ENCODE data around the gene DCHS2. TPM values are rescaled to one million over a fixed set of nuclear protein-coding genes. Genes with fewer than 3 reads are reported as not detected.

DCHS2 gene
- total RNA-seq, 1 donor from 2014 or later = 0.13 TPM

DNA sequence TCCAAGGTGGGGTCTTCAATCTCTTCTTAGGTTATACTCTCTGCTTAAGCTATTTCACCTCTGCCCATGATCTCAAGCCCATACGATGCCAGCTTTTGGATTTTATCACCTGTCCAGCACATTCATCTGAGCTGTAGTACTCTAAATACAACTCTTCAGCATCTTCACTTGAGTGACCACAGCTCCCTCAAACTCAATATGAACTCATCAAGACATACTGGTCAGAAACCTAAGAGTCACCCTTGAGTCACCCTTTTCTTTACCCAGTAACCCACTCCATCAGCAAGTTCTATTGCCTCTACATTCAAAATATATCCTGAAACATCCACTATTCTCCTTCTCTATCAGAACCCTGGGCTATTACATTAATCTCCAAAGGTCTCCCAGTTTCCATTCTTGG lies 69.4 kb downstream of the DCHS2 start:
- H3K27ac Mint-ChIP-seq (ENCODE audit: unreplicated experiment) = no peak overlapping the region
- no peaks in the 10 kb centered on the region for H3K36me3 Mint-ChIP-seq (ENCODE audit: unreplicated experiment)
- H3K9me3 Mint-ChIP-seq (ENCODE audit: unreplicated experiment) = no peaks in the 10 kb centered on the region
- peaks cover 37% of the 10 kb centered on the region for H3K27me3 Mint-ChIP-seq (ENCODE audit: unreplicated experiment)
- peaks cover 3% of the 10 kb centered on the region for H3K4me1 Mint-ChIP-seq (ENCODE audit: unreplicated experiment)
- no peak for DNase-seq (ENCODE audit: extremely low spot score, unreplicated experiment)
- H3K4me3 Mint-ChIP-seq (ENCODE audit: unreplicated experiment) = no peak overlapping the region
- TF ChIP-seq, protein P1, sequence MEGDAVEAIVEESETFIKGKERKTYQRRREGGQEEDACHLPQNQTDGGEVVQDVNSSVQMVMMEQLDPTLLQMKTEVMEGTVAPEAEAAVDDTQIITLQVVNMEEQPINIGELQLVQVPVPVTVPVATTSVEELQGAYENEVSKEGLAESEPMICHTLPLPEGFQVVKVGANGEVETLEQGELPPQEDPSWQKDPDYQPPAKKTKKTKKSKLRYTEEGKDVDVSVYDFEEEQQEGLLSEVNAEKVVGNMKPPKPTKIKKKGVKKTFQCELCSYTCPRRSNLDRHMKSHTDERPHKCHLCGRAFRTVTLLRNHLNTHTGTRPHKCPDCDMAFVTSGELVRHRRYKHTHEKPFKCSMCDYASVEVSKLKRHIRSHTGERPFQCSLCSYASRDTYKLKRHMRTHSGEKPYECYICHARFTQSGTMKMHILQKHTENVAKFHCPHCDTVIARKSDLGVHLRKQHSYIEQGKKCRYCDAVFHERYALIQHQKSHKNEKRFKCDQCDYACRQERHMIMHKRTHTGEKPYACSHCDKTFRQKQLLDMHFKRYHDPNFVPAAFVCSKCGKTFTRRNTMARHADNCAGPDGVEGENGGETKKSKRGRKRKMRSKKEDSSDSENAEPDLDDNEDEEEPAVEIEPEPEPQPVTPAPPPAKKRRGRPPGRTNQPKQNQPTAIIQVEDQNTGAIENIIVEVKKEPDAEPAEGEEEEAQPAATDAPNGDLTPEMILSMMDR (IDR thresholded peaks at IDR 0.05) = no peak

DNA sequence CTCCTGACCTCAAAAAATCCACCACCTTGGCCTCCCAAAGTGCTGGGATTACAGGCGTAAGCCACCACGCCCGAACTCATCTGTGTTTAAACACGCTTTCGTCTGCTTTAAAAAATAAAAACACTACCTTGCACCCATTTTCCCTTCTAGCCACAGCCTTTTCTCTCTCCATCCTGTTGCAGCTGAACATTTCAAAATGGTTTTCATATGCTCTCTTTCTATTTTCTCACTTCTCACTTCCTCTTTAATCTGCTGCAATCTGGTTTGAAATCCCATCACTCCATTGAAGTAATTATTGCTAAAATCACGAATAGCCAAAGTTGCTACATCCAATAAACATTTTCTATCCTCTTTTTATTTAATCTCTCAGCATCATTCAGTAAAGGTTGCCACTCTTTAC lies 70.0 kb downstream of the DCHS2 start:
- Mint-ChIP-seq H3K36me3 (ENCODE audit: unreplicated experiment) (no peaks in the 10 kb centered on the region), H3K27me3 (ENCODE audit: unreplicated experiment) (peaks cover 39% of the 10 kb centered on the region), H3K9me3 (ENCODE audit: unreplicated experiment) (no peaks in the 10 kb centered on the region), H3K27ac (ENCODE audit: unreplicated experiment) (no peak overlapping the region), H3K4me3 (ENCODE audit: unreplicated experiment) (no peak overlapping the region), H3K4me1 (ENCODE audit: unreplicated experiment) (peaks cover 8% of the 10 kb centered on the region)
- TF ChIP-seq, protein P1 (IDR thresholded peaks at IDR 0.05) = no peak
- no peak for DNase-seq (ENCODE audit: extremely low spot score, unreplicated experiment)

DNA sequence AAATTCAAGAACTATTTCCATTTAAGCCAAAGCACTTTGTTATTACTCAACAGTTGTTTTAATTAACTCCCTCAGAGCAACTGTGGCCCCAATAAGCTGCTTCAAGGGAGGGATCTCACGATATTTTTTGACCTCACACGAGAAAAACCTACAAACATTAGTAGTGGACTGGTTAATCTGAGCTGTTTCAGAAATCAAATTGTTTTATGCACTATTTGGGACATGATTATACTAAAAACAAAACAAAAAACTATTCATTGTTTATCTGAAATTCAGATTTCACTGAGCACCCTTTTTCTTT lies 74.3 kb downstream of the DCHS2 start:
- Mint-ChIP-seq H3K27me3 (ENCODE audit: unreplicated experiment) (peaks cover 35% of the 10 kb centered on the region), H3K27ac (ENCODE audit: unreplicated experiment) (no peak overlapping the region), H3K4me3 (ENCODE audit: unreplicated experiment) (peak overlapping the region; percentile 85), H3K9me3 (ENCODE audit: unreplicated experiment) (no peaks in the 10 kb centered on the region), H3K4me1 (ENCODE audit: unreplicated experiment) (peaks cover 18% of the 10 kb centered on the region), H3K36me3 (ENCODE audit: unreplicated experiment) (no peaks in the 10 kb centered on the region)
- TF ChIP-seq, protein P1 (IDR thresholded peaks at IDR 0.05) = no peak
- no peak for DNase-seq (ENCODE audit: extremely low spot score, unreplicated experiment)

DNA sequence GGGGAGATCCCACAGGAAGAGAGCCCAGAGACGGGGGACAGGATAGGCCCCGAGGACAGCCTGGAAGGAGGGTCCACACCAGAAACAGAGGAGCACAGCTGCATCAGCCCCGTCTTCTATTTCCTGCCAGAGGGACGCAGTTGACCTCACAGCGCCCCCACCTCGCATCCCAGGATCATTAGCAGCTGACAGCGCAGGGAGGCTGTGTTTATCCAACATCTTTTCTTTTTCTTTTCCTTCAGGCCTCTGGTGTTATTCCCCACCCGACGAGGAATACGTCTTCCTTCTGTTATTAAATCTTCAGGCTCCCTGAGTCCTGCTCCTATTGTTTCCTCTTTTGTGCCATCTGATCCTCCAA lies 75.4 kb downstream of the DCHS2 start:
- no peak for DNase-seq (ENCODE audit: extremely low spot score, unreplicated experiment)
- Mint-ChIP-seq H3K27ac (ENCODE audit: unreplicated experiment) (peak overlapping the region; percentile 56), H3K4me1 (ENCODE audit: unreplicated experiment) (peaks cover 18% of the 10 kb centered on the region), H3K36me3 (ENCODE audit: unreplicated experiment) (no peaks in the 10 kb centered on the region), H3K27me3 (ENCODE audit: unreplicated experiment) (peaks cover 35% of the 10 kb centered on the region), H3K4me3 (ENCODE audit: unreplicated experiment) (peak overlapping the region; percentile 85), H3K9me3 (ENCODE audit: unreplicated experiment) (no peaks in the 10 kb centered on the region)
- TF ChIP-seq, protein P1 (IDR thresholded peaks at IDR 0.05) = no peak

DNA sequence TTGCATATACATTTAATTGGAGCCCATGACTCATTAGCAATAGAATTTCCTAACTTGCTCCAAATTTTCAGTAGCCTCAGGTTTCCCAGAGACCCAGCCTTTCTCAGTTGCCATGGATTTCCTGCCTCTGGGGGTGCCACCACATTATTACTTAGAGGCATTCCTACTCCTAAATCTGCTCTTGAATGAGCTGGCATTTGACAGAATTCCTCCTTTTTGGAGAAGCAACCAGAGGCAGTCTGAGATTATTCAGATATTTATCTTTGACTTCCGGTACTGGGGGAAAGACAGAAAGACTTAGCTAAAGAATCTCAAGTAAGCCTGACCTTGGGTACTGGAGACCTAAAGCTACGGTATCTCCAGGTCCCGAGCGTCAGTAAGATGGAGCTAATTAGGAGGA lies 76.3 kb downstream of the DCHS2 start:
- no peak for DNase-seq (ENCODE audit: extremely low spot score, unreplicated experiment)
- no peaks in the 10 kb centered on the region for H3K36me3 Mint-ChIP-seq (ENCODE audit: unreplicated experiment)
- peaks cover 18% of the 10 kb centered on the region for H3K4me1 Mint-ChIP-seq (ENCODE audit: unreplicated experiment)
- TF ChIP-seq, protein P1 (IDR thresholded peaks at IDR 0.05) = no peak
- H3K4me3 Mint-ChIP-seq (ENCODE audit: unreplicated experiment) = no peak overlapping the region
- peaks cover 7% of the 10 kb centered on the region for H3K9me3 Mint-ChIP-seq (ENCODE audit: unreplicated experiment)
- H3K27me3 Mint-ChIP-seq (ENCODE audit: unreplicated experiment) = peaks cover 42% of the 10 kb centered on the region
- H3K27ac Mint-ChIP-seq (ENCODE audit: unreplicated experiment) = no peak overlapping the region
